Left ventricle myocardium superior (tissue), 1 donor: Measurements from ENCODE around the gene SLC25A29. TPM values are rescaled to one million over a fixed set of nuclear protein-coding genes. Genes with fewer than 3 reads are reported as not detected.
"Not testable (repeated sequence)": the region's sequence is repeated elsewhere in the genome, so short reads cannot be mapped to it uniquely, and the experiment has no call there.

Experiments
- ATAC-seq: fragments of 200-7000 bp; cut with Tn5 transposase; one replicate; pipeline ENCODE4 v1.9.1; 2020; ENCODE audit warnings: mild to moderate bottlenecking, moderate library complexity
- DNase-seq: peaks from one replicate; pipeline ENCODE4 v3.0.0-alpha.2; 2020
- intact Hi-C: fragments of 100-400 bp; cut with micrococcal nuclease; formaldehyde crosslinking; loops from one replicate; pipeline ENCODE4 v1.11.0; 2022
- total RNA-seq: library from RNA; stranded (reverse); fragmentation: NEBNext Ultra II Directional; extraction: Animal tissue kit (Norgen Biotek cat#: 25700); gene quantifications from one replicate; pipeline ENCODE4 v1.2.1, GENCODE V29; 2021
- donor health status: DM: no; HTN: yes; CAD: no; lungs with severe emphysema.

The SLC25A29 gene
- total RNA-seq, 1 donor from 2014 or later: 16.5 TPM

DNA sequence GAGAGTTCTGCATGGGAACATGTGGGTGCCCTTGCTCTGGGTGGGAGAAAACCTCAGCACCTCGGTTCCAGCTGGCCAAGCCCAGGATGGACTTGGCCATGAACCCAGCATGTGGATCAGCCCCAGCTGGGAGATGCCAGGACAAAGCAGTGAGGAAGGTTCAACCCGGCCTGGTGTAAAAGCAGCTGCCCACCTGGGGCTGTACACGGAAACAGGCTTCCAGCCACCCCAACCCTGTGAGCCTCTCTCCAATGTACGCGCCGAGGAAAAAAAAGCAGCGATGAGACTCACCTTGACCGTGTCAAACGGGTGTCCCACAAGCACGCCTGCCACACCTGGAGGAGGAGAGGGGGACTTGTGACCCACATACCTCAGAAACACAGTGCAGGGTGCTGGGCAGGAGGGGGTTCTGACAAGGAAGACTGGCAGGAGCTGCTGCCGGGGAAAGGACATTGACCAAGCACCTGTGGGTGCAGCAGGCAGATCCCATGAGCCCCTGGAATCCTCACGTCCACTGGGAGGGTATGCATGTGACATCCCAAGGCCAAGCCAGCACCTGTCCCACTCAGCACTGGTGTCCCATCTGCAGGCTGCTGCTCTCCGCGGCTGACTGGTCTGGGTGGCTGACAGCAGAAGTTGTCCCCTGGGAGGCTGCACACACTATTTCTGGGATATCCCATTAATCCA, 7.5 kb downstream of the SLC25A29 start:
- intact Hi-C loops: no loop called here
- no peak for ATAC-seq
- DNase-seq: no peak

DNA sequence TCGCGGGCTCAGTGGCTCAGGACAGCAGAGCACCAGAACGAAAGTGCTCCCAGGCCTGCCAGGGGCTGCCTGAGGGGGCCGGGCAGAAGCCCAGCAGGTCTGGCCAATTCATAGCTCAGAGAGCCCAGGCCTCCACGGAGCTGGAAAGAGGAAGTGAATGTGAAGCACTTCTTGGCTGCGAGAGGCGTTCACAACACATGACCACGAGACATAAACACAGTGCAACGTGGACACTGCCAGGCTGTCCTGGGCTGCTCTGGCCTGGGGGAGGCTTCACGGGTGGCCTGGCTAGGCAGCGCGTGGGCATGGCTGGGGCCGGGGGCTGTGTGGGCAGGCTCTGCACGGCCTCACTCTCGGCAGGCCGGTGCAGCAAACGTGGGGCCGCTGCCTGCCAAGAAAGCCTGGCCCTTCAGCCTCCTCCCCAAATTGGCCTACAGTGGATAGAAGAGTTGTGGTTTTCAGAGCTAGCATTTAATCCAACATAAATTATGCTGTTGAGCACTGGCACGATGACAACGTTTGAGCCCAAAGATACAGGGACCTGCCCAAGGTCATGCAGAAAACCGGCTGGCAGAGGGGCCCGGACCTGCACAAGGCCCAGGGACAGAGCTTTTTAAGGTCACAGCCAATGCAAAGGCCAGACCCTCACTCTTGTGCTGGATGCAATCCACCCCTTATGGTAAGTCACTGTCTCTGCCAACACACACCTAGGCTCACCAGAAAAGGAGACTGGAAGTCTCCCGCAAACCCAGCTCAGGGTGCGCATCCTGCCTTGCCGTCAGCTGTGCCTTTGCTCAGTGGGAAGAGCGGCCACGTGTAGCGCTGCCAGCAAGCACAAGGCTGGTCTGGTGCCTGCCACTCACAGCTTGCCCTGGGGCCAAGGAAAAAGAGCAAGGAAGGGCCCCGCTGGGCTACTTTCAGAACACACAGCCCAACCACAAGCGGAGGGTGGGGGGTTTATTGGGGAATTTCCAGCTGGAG, 8.6 kb downstream of the SLC25A29 start:
- intact Hi-C loops: no loop called here
- ATAC-seq (peak; percentile 89), DNase-seq (peak; percentile 90)

DNA sequence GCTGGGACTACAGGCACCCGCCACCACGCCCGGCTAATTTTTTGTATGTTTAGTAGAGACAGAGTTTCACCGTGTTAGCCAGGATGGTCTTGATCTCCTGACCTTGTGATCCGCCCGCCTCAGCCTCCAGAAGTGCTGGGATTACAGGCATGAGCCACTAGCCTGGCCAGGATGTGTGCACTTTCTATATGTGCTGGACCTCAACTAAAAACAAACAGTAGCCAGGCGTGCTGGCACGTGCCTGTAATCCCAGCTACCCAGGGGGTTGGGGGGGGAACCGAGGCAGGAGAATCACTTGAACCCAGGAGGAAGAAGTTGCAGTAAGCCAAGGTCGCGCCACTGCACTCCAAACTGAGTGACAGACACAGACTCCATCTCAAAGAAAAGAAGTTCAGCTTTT, 9.5 kb downstream of the SLC25A29 start:
- intact Hi-C loops, DNase-seq, ATAC-seq: not testable (repeated sequence)

DNA sequence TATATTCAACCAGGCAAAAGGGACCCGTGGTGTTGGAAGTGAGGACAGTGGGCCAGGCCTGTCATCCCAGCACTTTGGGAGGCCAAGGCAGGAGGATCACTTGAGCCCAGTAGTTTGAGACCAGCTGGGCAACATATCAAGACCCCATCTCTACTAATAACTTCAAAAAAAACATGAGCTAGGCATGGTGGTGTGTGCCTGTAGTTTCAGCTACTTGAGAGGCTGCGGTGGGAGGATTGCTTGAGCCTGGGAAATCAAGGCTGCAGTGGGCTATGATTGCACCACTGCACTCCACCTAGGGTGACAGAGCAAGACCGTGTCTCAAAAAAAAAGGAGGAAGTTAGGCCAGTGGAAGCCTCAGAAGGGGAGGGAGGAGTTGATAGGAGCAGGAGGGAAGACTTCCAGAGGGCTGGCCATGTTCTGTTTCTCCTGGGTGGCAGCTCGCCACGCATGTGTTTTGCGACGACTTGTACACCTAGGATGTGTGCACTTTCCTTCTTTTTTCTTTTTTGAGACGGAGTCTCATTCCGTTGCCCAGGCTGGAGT, 10.1 kb downstream of the SLC25A29 start:
- intact Hi-C loops: no loop called here
- DNase-seq (no peak), ATAC-seq (no peak)

DNA sequence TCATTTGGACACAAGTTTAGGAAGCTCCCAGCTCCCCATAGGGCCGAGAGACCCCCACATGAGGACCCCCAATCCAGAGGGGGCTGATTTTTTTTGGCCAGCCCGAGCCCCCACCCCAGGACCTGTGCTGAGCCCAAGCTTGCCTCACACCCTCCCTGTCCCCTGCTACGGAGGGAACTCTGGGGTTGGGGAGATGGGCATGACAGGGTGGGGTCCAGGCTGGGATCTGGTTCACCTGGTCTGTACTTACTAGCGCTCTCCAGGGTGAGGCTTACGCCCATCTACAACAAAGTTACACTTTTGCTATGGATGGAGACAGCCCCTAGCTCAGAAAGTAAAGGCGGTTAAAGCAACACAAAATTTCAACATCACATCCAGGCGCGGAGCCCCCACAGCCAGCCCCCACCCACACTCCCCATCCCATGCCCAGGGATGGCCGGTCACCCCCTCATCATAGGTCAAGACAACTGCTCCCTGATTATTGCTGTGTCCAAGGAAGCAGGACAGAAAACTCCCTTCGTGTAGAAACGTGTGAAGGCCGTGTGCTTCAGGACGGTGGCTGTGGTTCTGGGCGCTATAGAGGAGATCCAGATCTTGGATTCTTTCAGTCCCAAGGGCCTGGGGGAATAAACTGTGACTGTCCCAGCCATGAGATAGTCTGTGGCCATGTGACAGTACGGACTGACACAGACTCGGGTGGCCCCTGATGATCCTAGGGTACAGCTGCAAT, 10.7 kb downstream of the SLC25A29 start:
- ATAC-seq (no peak), DNase-seq (no peak)
- intact Hi-C loops: no loop called here

DNA sequence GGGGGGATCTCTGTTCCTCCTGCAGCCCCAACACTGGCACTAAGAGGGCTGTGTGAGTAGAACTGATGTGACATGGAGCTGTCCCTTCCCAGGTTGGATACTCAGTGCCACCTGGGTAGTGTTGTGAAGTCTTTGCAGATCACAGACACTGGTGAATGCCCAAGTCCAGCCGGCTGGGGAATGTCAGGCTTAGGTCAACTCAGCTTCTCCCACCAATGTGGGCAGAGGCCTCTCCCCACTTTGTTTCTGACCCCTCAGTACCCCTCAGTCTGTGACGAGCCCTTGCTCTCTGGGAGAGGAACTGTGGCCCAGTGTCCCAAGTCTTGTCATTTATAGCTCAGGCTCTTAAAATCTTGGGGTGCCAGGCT, 11.3 kb downstream of the SLC25A29 start:
- ATAC-seq: no peak
- DNase-seq: no peak
- intact Hi-C loops: no loop called here

DNA sequence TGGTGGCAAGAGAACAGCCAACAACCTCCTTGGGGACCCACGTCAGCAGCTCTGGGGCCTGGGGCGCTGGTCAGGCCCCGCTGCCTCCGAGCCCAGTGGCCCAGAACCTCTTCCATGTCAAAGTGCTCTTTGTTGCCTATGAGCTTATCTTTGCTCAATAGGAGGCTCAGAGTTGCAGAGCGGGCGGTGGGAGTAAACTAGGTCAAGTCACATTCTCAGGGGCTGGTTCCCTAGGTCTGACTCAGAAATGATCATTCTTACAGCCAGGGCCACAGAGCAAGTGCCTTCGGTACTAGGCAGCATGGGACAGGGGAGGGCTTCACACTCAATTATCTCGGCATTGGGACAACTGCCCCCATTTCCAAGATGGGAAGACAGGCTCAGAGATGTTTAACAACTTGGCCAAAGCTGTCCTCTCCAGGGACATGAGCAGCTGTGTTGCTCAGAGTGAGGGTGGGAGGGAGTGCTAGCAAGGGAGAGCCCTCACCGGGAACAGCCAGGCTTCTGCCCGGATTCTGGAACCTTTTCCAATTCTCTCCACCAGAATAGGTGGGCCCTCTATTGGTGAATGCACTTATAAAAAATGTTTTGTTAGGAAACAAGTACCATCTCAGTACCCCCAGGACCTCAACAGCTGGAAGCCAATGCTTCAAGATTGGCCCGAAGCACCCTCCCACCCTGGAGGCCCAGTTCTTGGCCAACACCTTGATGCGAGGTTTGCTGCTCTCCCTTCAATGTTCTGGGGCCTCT, 11.9 kb downstream of the SLC25A29 start:
- peak; percentile 69 for DNase-seq
- intact Hi-C loops: no loop called here
- peak; percentile 56 for ATAC-seq

DNA sequence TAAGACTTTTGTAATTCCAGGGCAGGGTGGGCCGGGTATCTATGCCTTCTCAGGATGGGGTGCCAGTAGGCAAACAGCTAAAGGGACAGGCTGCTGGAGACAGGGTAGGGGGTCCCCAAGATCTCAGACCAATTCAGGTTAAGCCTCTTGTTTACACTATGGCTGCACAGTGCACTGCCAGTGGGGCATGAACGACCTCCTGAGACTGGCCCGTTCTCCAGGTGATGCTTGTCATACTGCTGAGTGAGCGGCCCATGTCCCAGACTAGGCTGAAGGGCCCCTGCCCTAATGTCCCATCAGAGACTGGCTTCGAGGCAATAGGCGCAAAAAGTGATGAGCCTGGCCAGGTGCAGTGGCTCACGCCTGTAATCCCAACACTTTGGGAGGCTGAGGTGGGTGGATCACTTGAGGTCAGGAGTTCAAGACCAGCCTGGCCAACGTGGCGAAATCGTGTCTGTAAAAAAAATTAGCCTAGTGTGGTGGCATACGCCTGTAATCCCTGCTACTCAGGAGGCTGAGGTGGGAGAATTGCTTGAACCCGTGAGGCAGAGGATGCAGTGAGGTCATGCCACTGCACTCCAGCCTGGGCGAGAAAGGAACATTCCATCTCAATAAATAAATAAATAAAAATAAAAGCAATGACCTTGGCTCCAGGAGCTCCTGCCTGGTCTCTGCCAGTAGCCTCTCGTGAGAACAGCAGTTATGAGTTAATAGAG, 12.6 kb downstream of the SLC25A29 start:
- intact Hi-C loops: no loop called here
- ATAC-seq: no peak
- peak; percentile 22 for DNase-seq

DNA sequence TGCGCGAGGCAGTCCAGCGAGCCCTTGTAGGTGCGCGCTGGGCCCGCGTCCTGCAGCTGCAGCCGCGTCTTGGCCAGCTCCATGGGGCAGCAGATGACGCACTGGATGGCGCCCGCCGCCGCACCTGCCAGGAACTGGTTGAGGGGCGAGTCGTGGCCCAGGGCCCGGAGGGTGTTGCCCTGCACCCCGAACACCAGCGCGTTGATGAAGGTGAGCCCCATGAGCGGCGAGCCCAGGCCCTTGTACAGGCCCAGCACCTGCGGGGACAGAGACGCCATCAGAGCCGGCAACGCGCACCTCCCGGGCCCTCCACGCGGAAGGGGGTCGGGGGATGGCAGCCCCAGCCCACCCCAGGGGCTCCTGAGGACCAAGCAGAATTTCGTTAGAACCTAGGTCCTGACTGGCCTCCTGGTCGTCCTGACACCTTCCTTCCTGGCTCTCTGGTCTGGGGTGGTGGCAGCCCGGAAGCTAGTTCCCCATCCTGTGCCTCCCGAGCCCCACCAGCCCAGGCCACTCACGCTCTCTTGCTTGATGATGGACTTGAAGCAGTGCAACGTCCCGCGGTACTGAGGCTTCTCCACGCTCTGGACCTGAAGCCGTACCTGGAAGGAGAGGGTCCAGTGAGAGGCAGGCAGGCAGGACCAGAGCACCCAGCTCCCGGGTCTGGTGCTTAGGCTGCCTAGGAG, 13.3 kb downstream of the SLC25A29 start:
- DNase-seq (peak; percentile 26), ATAC-seq (no peak)
- intact Hi-C loops: no loop called here

DNA sequence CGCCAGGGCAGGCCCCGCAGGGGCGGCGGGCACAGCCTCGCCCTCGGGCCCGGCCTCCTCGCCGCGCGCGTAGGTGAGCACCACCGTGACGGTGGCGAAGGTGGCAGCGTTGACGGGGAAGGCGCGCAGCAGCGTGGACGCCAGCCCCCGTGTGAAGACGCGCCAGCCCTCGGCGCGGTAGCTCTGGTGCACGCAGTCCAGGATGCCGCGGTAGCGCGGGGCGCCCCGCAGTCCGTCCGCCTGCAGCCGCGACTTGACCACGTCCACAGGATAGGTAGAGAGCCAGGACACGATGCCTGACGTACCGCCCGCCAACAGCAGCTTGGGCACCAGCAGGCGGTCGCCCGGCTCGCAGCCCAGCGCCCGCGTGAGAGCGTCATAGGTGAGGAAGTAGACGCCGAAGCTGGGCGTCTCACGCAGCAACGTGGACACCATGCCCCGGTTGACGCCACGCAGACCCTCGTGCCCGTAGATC, 13.9 kb downstream of the SLC25A29 start:
- DNase-seq (peak; percentile 28), ATAC-seq (no peak)
- intact Hi-C loops: no loop called here

DNA sequence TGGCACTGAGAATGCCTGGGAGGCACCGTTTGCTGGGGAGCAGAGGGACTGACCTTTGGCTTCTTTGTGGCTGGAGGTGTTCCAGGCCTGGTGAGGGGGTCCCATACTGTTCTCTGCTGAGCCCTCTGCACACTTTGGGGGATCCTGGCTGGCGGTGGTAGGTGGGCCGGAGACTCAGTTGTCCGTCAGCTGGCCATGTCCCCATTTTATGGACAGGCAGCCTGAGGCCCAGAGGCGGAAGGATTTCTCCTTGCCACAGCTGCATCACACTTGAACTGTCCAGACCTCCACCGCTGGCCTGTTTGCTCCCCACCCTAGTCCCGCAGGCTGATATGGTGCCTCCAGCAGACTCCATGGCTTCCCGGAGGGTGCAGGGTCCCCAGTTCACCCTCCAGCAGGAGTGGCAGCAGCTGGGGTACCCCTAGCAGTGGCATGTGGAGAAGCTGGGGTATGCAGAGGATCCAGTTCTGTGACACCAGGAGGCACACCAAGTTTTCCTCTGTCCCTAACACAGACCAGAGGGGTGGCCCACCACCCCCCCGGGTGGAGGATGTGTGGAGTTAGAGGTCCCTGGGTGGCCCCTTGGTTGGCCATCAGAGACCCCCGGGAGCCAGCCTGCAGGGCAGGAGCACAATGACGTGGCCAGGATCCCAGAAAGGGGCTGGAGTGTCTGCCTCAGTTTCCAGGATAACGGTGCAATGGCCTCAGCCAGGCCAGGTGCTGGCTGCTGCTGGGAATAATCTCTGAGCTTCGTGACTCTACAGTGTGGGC, 14.8 kb downstream of the SLC25A29 start:
- DNase-seq: peak; percentile 20
- no peak for ATAC-seq
- intact Hi-C loops: no loop called here

DNA sequence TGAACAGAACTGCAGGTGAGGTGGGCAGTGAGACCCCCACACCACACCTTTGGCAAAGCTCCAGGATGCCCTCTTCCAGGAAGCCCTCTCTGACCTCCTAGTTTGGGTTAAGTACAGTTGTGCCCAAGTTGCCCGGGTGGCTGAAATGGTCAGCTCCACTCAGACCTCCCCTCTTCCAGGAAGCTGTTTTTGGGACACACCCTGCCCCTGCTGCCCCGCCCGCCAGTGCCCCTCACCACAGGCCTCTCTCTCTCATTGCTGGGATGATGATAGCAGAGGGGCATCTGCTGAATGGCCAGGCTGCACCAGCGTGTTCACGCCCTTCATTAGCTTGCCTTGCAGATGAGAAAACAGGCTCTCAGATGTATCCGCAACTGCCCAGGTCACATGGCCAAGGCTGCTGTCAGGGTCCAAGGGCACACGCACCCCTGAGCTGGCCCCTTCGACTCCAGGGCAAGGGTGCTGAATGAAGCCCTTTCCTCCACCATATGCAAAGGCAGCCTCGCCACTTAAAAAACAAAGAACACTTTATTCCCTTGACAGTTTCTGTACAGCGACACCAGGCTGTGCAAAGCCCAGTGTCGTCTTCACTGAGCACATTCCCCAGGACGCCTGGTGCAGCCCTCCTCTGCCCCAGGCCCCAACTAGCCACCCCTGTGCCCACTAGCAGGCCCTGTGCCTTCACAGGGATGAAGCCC, 15.5 kb downstream of the SLC25A29 start:
- DNase-seq: no peak
- no peak for ATAC-seq
- intact Hi-C loops: no loop called here

DNA sequence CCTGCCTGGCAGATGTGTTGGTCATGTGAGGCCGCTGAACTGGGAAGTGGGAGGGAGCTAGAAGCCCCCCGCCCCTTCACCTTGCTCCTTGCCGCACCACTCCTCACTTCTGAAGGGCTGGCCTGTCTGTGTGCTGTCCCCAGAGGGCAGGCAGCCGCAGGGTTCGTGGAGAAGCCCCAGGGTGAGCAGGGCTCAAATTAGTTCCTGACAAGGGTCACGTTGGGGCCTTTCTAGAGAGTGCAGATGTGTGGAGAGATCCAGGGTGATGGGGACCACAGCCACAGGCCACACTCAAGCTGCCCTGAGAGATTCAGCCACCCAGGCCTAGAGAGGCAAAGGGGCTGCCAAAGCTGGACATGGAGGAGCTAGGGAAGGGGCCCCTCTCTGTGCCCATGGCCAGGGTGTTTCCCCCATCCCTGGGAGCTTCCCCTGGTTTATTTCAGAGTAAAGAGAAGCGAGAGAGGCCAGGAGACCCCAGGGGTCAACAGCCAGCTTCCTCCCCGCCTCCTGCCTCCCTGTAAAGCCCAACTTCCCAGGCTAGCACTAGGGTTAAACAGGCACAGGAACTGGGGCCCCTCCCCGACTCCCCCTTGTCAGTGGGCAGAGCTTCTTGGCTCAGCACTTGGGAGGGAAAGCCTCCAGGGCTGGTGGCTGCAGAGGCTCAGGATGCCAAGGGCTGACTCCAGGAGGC, 16.2 kb downstream of the SLC25A29 start:
- DNase-seq: no peak
- no peak for ATAC-seq
- intact Hi-C loops: no loop called here

DNA sequence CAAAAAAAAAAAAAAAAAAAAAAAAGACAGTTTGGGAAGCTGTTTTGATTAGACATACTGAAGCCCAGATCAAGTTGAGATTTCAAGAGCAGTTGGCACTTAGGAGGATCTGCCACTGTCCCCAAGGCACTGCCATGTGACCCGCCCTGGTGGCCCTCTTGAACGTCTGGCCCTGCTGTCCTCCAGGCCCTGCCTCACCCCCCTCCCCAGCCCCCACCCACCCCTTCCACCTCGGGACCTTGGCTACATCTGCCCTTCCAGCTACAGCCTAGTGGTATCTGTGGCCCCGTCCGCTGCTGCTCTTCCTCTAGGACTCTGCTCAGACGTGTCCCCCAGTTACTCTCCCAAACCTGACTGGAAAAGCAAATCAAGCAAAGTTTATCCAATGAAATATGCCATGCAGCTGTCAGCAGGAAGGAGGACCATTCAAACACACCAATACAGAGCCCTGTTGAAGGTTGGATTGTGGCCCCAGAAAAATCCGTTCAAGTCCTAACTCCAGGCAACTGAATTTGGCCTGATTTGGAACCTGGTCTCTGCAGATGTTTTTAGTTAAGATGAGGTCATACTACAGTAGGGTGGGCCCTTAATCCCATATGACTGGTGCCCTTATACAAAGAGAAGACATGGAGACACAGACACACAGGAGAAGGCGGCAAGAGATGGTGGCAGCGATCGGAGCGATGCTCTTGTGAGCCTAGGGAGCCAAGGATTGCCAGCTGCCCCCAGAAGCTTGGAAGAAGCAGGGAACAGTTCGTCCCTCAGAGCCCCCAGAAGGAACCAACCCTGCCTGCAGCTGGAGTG, 17.7 kb downstream of the SLC25A29 start:
- ATAC-seq (no peak), DNase-seq (no peak)
- intact Hi-C loops: no loop called here

DNA sequence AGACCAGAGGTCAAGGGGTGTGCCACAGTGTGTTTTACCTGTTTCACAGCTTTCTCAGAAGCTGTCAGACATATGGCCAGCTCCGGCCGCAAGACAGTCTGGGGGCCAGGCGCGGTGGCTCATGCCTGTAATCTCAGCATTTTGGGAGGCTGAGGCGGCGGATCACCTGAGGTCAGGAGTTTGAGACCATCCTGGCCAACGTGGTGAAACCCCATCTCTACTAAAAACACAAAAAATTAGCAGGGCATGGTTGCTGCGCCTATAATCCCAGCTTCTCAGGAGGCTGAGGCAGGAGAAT, 18.3 kb downstream of the SLC25A29 start:
- ATAC-seq, intact Hi-C loops, DNase-seq: not testable (repeated sequence)
